Right lobe of liver (tissue), 6 donors: ENCODE results near the gene STXBP6. TPM values are rescaled to one million over a fixed set of nuclear protein-coding genes. Genes with fewer than 3 reads are reported as not detected.

ENCODE experiments used
- ATAC-seq, 4 donors: fragments of 200-7000 bp; cut with Tn5 transposase; one replicate each; pipeline ENCODE4 v1.9.1; 2020; ENCODE audit warnings: mild to moderate bottlenecking in 4 of 4, moderate library complexity in 4 of 4
- DNase-seq, 3 donors: peaks; one replicate each; pipeline ENCODE4 v3.0.0-alpha.2; 2020
- H3K27ac ChIP-seq, 3 donors: fragments of 200-600 bp; one replicate each; pipeline ENCODE4 v1.8.0; 2022
- H3K27me3 ChIP-seq, 2 donors: fragments of 200-600 bp; one replicate each; pipeline ENCODE4 v1.8.0; 2022
- H3K36me3 ChIP-seq, 4 donors: fragments of 200-600 bp; sonication (generic) in 1 of 4; one replicate each; pipeline versions ENCODE4 v1.5.1 to v1.8.0; 2017 to 2022; ENCODE audit warnings: control low read depth in 1 of 4
- H3K4me1 ChIP-seq, 4 donors: fragments of 200-600 bp; sonication (generic) in 1 of 4; one replicate each; pipeline versions ENCODE4 v1.5.1 to v1.8.0; 2017 to 2022; ENCODE audit warnings: control low read depth in 1 of 4
- H3K4me3 ChIP-seq, 3 donors: fragments of 200-600 bp; one replicate each; pipeline ENCODE4 v1.8.0; 2022
- H3K9me3 ChIP-seq, 4 donors: fragments of 200-600 bp; sonication (generic) in 1 of 4; one replicate each; pipeline versions ENCODE4 v1.5.1 to v1.8.0; 2017 to 2022; ENCODE audit warnings: control low read depth in 1 of 4
- CTCF ChIP-seq, 4 donors: fragments of 200-600 bp in 3 of 4; fragments of 450-650 bp in 1 of 4; IDR thresholded peaks; one replicate each; pipeline versions ENCODE4 v1.5.1 to v1.8.0; 2016 to 2022; ENCODE audit warnings: antibody characterized with exemption in 4 of 4, mild to moderate bottlenecking in 2 of 4
- POLR2A ChIP-seq: fragments of 450-650 bp; IDR thresholded peaks from one replicate; pipeline ENCODE4 v1.6.1; 2017; ENCODE audit warnings: antibody characterized with exemption, mild to moderate bottlenecking
- WGBS: methylation state at CpG from one replicate; pipeline ENCODE4 v1.1.6; 2018; ENCODE audit warnings: low coverage, low lambda C conversion rate; ENCODE audit not compliant: insufficient coverage; ENCODE audit errors: missing lambda C conversion rate; 5-methylcytosine and 5-hydroxymethylcytosine counted together
- intact Hi-C, 2 donors: fragments of 100-400 bp; cut with DNase I; formaldehyde crosslinking; loops; one replicate each; pipeline versions ENCODE4 v1.11.2 to v1.14.1; 2022
- total RNA-seq, 6 experiments: library from RNA; depleted of rRNA in 2 of 6; stranded (reverse); fragments of >200 nt in 2 of 6; fragmentation: NEBNext Ultra II Directional in 3 of 6; extraction: Animal tissue kit (Norgen Biotek cat#: 25700) in 3 of 6; gene quantifications; one replicate each; pipeline versions ENCODE4 v1.1.0 to v1.2.4, GENCODE V29; 2016 to 2023
- donor health status: DM: no; HTN: yes; CAD: no.
- donor health status: DM: no; HTN: no; CAD: no.
- donor health status: DM: no; HTN: no; CAD: no.
- donor health status: DM: no; HTN: yes; CAD: no.
- donor health status: DM: no; HTN: yes; CAD: no.

The STXBP6 gene
- total RNA-seq, 6 experiments from 2014 or later, result 0.55 to 1.7 (median 1.1) TPM

- Histone ChIP-seq H3K4me1 (peaks cover 0 to 76% (median 29%) of the 10 kb centered on the region in 4 donors), H3K27ac (peak overlapping the region; percentile 62 to 95 (median 89)), H3K9me3 (no peaks in the 10 kb centered on the region), H3K36me3 (no peaks in the 10 kb centered on the region), H3K4me3 (no peak overlapping the region), H3K27me3 (no peaks in the 10 kb centered on the region)
- TF ChIP-seq CTCF (IDR thresholded peaks at IDR 0.05) (no peak), POLR2A (no peak)
- peak; percentile 8 to 36 (median 20) for ATAC-seq
- intact Hi-C loops, result no loop called here
- WGBS, result 37% methylated on average over 2 of the region's 2 CpGs
- DNase-seq, result peak in 2 of 3 donors; percentile 31 to 82
These were observed 236.1 kb downstream of the STXBP6 start for GRCh38 chr14:24813819-24814259.

GRCh38 chr14:24813089-24813815 is 236.7 kb downstream of the STXBP6 start:
- Histone ChIP-seq H3K4me3 (no peak overlapping the region), H3K27me3 (no peaks in the 10 kb centered on the region), H3K9me3 (no peaks in the 10 kb centered on the region), H3K27ac (peak overlapping the region; percentile 62 to 95 (median 89)), H3K36me3 (no peaks in the 10 kb centered on the region), H3K4me1 (peaks cover 0 to 70% (median 28%) of the 10 kb centered on the region in 4 donors)
- TF ChIP-seq POLR2A (no peak), CTCF (IDR thresholded peaks at IDR 0.05) (no peak)
- 57% methylated on average over 6 of the region's 6 CpGs for WGBS
- no peak for DNase-seq
- ATAC-seq, result no peak
- intact Hi-C loops, result no loop called here

DNA sequence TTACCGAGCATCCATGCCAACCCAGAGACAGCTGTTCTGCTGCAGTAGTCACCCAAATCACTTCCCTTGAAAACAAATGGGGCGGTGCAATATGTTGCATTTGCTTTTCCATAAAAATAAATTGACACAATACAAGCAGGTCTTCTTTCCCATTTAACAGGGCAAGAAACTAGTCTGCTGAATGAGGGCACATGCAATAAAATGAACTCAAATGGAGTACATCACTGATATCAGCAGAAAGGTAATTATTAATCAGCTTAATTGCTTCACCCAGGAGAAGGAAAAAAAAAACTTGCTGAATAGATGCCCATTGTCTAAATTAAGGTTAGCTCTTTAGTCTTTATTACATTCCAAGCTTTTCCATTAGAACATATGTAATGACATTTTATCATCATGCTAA is 240.8 kb downstream of the STXBP6 start:
- H3K4me1 ChIP-seq, result peaks cover 0 to 52% (median 19%) of the 10 kb centered on the region in 4 donors
- peak overlapping the region in 2 of 3 donors; percentile 82 to 83 for H3K27ac ChIP-seq
- intact Hi-C loops, result loop anchor here (5.0 to 10.0 kb wide), 3 partner anchors 64 to 326 kb away; no protein-coding TSS in a partner anchor

GRCh38 chr14:24808412-24808811 is 241.5 kb downstream of the STXBP6 start:
- Histone ChIP-seq H3K4me3 (peak overlapping the region in 2 of 3 donors; percentile 38 to 58), H3K27ac (peak overlapping the region in 2 of 3 donors; percentile 52 to 82), H3K9me3 (no peaks in the 10 kb centered on the region), H3K27me3 (no peaks in the 10 kb centered on the region), H3K36me3 (no peaks in the 10 kb centered on the region), H3K4me1 (peaks cover 0 to 45% (median 15%) of the 10 kb centered on the region in 4 donors)
- intact Hi-C loops, result loop anchor here (5.0 to 10.0 kb wide), 3 partner anchors 64 to 326 kb away; no protein-coding TSS in a partner anchor
- no peak for ATAC-seq
- no peak for DNase-seq
- TF ChIP-seq POLR2A, result no peak
- TF ChIP-seq CTCF (IDR thresholded peaks at IDR 0.05), result no peak
- 81% methylated on average over 6 of the region's 6 CpGs for whole genome bisulfite sequencing

More for the DNA sequence above, 240.8 kb downstream of the STXBP6 start:
- Histone ChIP-seq H3K9me3 (no peaks in the 10 kb centered on the region), H3K4me3 (peak overlapping the region in 2 of 3 donors; percentile 38 to 58), H3K27me3 (no peaks in the 10 kb centered on the region), H3K36me3 (no peaks in the 10 kb centered on the region)
- WGBS, result 35% methylated on average over 2 of the region's 2 CpGs
- TF ChIP-seq CTCF (IDR thresholded peaks at IDR 0.05), result no peak
- no peak for TF ChIP-seq POLR2A
- DNase-seq, result no peak
- peak; percentile 36 to 64 (median 44) for ATAC-seq
